Endothelial cell of umbilical vein (primary cell): ENCODE measurements around the gene PRKCB.

Experiments used
- CTCF ChIP-seq, 2 donors: IDR thresholded peaks; 1 replicate in 1 of 2; 2 replicates in 1 of 2; pipeline ENCODE4 v1.5.1; 2011; ENCODE audit warnings: low read length in 2 of 2, mild to moderate bottlenecking in 2 of 2, moderate library complexity in 2 of 2, control low read depth in 1 of 2, inconsistent platforms in 1 of 2, low read depth in 1 of 2; ENCODE audit not compliant: insufficient read depth in 1 of 2; ENCODE audit errors: extremely low read depth in 1 of 2
- EZH2 ChIP-seq: IDR thresholded peaks from 2 replicates; pipeline ENCODE4 v1.6.1; 2012; ENCODE audit warnings: borderline replicate concordance, low read depth, mild to moderate bottlenecking, moderate library complexity, low read length, inconsistent platforms; ENCODE audit not compliant: severe bottlenecking
- FOS ChIP-seq: IDR thresholded peaks from 2 replicates; pipeline ENCODE4 v1.6.1; 2011; ENCODE audit warnings: mild to moderate bottlenecking, low read length, moderate library complexity, borderline replicate concordance; ENCODE audit not compliant: insufficient read depth
- JUN ChIP-seq: IDR thresholded peaks from 2 replicates; pipeline ENCODE4 v1.6.1; 2011; ENCODE audit warnings: borderline replicate concordance, low read depth; ENCODE audit not compliant: insufficient read length, insufficient read depth
- MAX ChIP-seq: IDR thresholded peaks from 2 replicates; pipeline ENCODE4 v1.6.1; 2011; ENCODE audit not compliant: insufficient read depth, insufficient read length
- MYC ChIP-seq: IDR thresholded peaks from one replicate; pipeline ENCODE4 v1.6.1; 2011; ENCODE audit warnings: mild to moderate bottlenecking, low read depth, low read length
- POLR2A ChIP-seq: IDR thresholded peaks from 2 replicates; pipeline ENCODE4 v1.6.1; 2012; ENCODE audit warnings: low read depth, mild to moderate bottlenecking, control low read depth, low read length
- POLR2AphosphoS5 ChIP-seq: IDR thresholded peaks from 2 replicates; pipeline ENCODE4 v1.6.1; 2012; ENCODE audit warnings: low read depth, mild to moderate bottlenecking, control low read depth, low read length, moderate library complexity; ENCODE audit not compliant: insufficient read depth

GRCh38 chr16:23863511-23864422, 28.0 kb downstream of the PRKCB start:
- TF ChIP-seq CTCF (IDR thresholded peaks at IDR 0.05; ENCODE audit: extremely low read depth in 1 of 2, insufficient read depth in 1 of 2, low read depth in 1 of 2, low read length in 2 of 2): no peak
- no peak for TF ChIP-seq EZH2
- no peak for TF ChIP-seq MYC
- no peak for TF ChIP-seq MAX
- TF ChIP-seq FOS: no peak
- no peak for TF ChIP-seq POLR2AphosphoS5
- TF ChIP-seq POLR2A: no peak
- TF ChIP-seq JUN: no peak
